ENCODE data around the gene GOT1.

DNA sequence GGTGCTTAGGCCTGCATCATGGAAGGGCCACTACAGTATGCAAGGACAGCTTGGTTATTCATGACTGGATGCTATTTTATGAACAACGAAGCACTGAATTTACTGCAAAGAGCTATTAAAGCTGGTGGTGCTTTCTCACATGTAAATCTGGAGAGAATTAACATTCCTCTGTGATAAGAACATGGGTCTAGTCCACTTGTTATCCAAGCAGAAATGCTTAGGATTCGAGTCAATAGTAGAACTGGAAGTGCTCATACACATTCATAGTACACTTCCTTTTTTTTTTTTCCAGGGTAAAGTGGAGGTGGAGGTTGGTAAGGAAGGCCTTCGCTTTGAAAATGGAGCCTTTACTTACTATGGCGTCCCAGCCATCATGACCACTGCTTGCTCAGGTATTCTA, 66.3 kb downstream of the GOT1 start:
- TF ChIP-seq, protein P1, sequence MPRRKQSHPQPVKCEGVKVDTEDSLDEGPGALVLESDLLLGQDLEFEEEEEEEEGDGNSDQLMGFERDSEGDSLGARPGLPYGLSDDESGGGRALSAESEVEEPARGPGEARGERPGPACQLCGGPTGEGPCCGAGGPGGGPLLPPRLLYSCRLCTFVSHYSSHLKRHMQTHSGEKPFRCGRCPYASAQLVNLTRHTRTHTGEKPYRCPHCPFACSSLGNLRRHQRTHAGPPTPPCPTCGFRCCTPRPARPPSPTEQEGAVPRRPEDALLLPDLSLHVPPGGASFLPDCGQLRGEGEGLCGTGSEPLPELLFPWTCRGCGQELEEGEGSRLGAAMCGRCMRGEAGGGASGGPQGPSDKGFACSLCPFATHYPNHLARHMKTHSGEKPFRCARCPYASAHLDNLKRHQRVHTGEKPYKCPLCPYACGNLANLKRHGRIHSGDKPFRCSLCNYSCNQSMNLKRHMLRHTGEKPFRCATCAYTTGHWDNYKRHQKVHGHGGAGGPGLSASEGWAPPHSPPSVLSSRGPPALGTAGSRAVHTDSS (tag by site-specific recombination; IDR thresholded peaks at IDR 0.05) = no peak
- no peak for TF ChIP-seq ZNF239 (tag by site-specific recombination; IDR thresholded peaks at IDR 0.05)
- TF ChIP-seq, protein P2, sequence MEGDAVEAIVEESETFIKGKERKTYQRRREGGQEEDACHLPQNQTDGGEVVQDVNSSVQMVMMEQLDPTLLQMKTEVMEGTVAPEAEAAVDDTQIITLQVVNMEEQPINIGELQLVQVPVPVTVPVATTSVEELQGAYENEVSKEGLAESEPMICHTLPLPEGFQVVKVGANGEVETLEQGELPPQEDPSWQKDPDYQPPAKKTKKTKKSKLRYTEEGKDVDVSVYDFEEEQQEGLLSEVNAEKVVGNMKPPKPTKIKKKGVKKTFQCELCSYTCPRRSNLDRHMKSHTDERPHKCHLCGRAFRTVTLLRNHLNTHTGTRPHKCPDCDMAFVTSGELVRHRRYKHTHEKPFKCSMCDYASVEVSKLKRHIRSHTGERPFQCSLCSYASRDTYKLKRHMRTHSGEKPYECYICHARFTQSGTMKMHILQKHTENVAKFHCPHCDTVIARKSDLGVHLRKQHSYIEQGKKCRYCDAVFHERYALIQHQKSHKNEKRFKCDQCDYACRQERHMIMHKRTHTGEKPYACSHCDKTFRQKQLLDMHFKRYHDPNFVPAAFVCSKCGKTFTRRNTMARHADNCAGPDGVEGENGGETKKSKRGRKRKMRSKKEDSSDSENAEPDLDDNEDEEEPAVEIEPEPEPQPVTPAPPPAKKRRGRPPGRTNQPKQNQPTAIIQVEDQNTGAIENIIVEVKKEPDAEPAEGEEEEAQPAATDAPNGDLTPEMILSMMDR (tag by site-specific recombination; IDR thresholded peaks at IDR 0.05) = no peak
- no peak for TF ChIP-seq GLI4 (tag by site-specific recombination; IDR thresholded peaks at IDR 0.05)
- TF ChIP-seq YY1 (tag by site-specific recombination; IDR thresholded peaks at IDR 0.05) = no peak
- TF ChIP-seq ZNF416 (tag by site-specific recombination; IDR thresholded peaks at IDR 0.05) = no peak
- TF ChIP-seq ZNF335 (tag by site-specific recombination; conservative IDR thresholded peaks at IDR 0.05) = no peak
